HG03175 (cell line): ENCODE measurements around the gene ANKDD1B.
A peak's percentile ranks its signal among the peaks of the same experiment; 100 is the strongest.
"Not testable (repeated sequence)": the region's sequence is repeated elsewhere in the genome, so short reads cannot be mapped to it uniquely, and the experiment has no call there.

Experiments
- ATAC-seq: cut with Tn5 transposase; IDR thresholded peaks from one replicate; pipeline ENCODE4 v1.9.1; 2021; ENCODE audit warnings: mild to moderate bottlenecking, moderate library complexity; ENCODE audit not compliant: unreplicated experiment

The ANKDD1B gene

GRCh38 chr5:75695472-75696351, 84.5 kb downstream of the ANKDD1B start:
- not testable (repeated sequence) for ATAC-seq

- no peak for ATAC-seq
Measured at GRCh38 chr5:75701856-75702255, 90.6 kb downstream of the ANKDD1B start.

- ATAC-seq = no peak
Measured at GRCh38 chr5:75706016-75706415, 94.8 kb downstream of the ANKDD1B start.

GRCh38 chr5:75706775-75707174, 95.5 kb downstream of the ANKDD1B start:
- ATAC-seq = no peak

GRCh38 chr5:75707911-75708509, 96.8 kb downstream of the ANKDD1B start:
- no peak for ATAC-seq

- ATAC-seq = no peak
Measured at GRCh38 chr5:75710637-75711036, 99.4 kb downstream of the ANKDD1B start.

GRCh38 chr5:75711151-75711550, 99.9 kb downstream of the ANKDD1B start:
- no peak for ATAC-seq

GRCh38 chr5:75712091-75712490, 100.8 kb downstream of the ANKDD1B start:
- ATAC-seq = no peak

- ATAC-seq = peak; percentile 5
Measured at GRCh38 chr5:75716715-75717081, 105.4 kb downstream of the ANKDD1B start.

GRCh38 chr5:75717082-75717922, 106.0 kb downstream of the ANKDD1B start, which contains the start of gene POC5:
POC5 (minus strand) TSS chr5:75717437; CDS start chr5:75712937, 4,500 bp downstream.
- peak; percentile 97 for ATAC-seq

- ATAC-seq = no peak
Measured at GRCh38 chr5:75720882-75721281, 109.6 kb downstream of the ANKDD1B start.
